GM12878 (cell line): ENCODE data around the gene SULT1C3. TPM values are rescaled to one million over a fixed set of nuclear protein-coding genes. Genes with fewer than 3 reads are reported as not detected.

Experiments
- ATAC-seq: fragments of 200-7000 bp; cut with Tn5 transposase; 3 replicates; pipeline ENCODE4 v1.9.1; 2020; ENCODE audit warnings: mild to moderate bottlenecking, moderate library complexity
- BruUV-seq: library from RNA; stranded (reverse); fragments of 400-500 nt; replicated peaks from 2 replicates; lab custom pipeline; 2021; lab: Mats Ljungman, UMichigan
- CTCF ChIA-PET: fragments of 300-600 bp; sonication (Branson Sonifier 250); formaldehyde crosslinking; extraction: SDS; loops from one replicate; lab custom pipeline; 2021; ENCODE audit warnings: inconsistent platforms; lab: Yijun Ruan, JAX
- POLR2A ChIA-PET: fragments of 350-600 bp; formaldehyde crosslinking; extraction: SDS; loops from one replicate; lab custom pipeline; 2021; ENCODE audit warnings: inconsistent platforms; lab: Charles Lee
- RAD21 ChIA-PET: fragments of 300-600 bp; sonication (Branson Sonifier 250); formaldehyde crosslinking; loops from one replicate; lab custom pipeline; 2023; ENCODE audit warnings: antibody characterized with exemption; ENCODE audit not compliant: unreplicated experiment; lab: Charles Lee
- SMC1A ChIA-PET: fragments of 300-600 bp; sonication (Branson Sonifier 250); formaldehyde crosslinking; loops from one replicate; lab custom pipeline; 2023; ENCODE audit not compliant: unreplicated experiment, uncharacterized antibody; lab: Charles Lee
- DNase-seq: peaks from one replicate; pipeline ENCODE4 v3.0.0-alpha.2; 2011; ENCODE audit warnings: low read depth, low spot score
- FAIRE-seq: peaks from 3 replicates; lab custom pipeline; 2011; peaks lifted over from hg19 to GRCh38; lab: Jason Lieb, UNC
- H2AFZ ChIP-seq: 2 replicates; pipeline ENCODE4 v1.6.0; 2011; ENCODE audit warnings: low read depth, low read length, control low read depth; ENCODE audit not compliant: control insufficient read depth
- H3K27ac ChIP-seq: 2 replicates; pipeline ENCODE4 v1.5.1; 2011; ENCODE audit warnings: control low read depth; ENCODE audit not compliant: control insufficient read depth, insufficient read depth
- H3K27me3 ChIP-seq, 2 experiments: replicated peaks in 1 of 2; 2 replicates each; pipeline versions ENCODE4 v1.6.0 to v1.6.1; 2011; ENCODE audit warnings: low read length in 1 of 2; ENCODE audit not compliant: control insufficient read depth in 2 of 2, insufficient read depth in 2 of 2
- H3K36me3 ChIP-seq, 2 experiments: 2 replicates each; pipeline ENCODE4 v1.5.1; 2011; ENCODE audit warnings: low read length in 1 of 2; ENCODE audit not compliant: control insufficient read depth in 2 of 2, insufficient read depth in 2 of 2
- H3K4me1 ChIP-seq: 2 replicates; pipeline ENCODE4 v1.6.1; 2011; ENCODE audit warnings: mild to moderate bottlenecking, low read length, moderate library complexity, mixed read lengths; ENCODE audit not compliant: control insufficient read depth, insufficient read depth
- H3K4me2 ChIP-seq: 2 replicates; pipeline ENCODE4 v1.6.0; 2011; ENCODE audit warnings: control low read depth; ENCODE audit not compliant: control insufficient read depth, insufficient read depth
- H3K4me3 ChIP-seq: fragments of 200-600 bp; sonication (generic); 2 replicates; pipeline ENCODE4 v1.5.1; 2016
- H3K79me2 ChIP-seq: 2 replicates; pipeline ENCODE4 v1.6.0; 2011; ENCODE audit warnings: low read length; ENCODE audit not compliant: control insufficient read depth, insufficient read depth
- H3K9ac ChIP-seq: 2 replicates; pipeline ENCODE4 v1.8.0; 2011; ENCODE audit warnings: low read length, control low read depth, mixed read lengths; ENCODE audit not compliant: control insufficient read depth, insufficient read depth
- H3K9me3 ChIP-seq: replicated peaks from 3 replicates; pipeline ENCODE4 v1.5.1; 2011; ENCODE audit warnings: mild to moderate bottlenecking, low read length; ENCODE audit not compliant: control insufficient read depth, insufficient read depth
- H4K20me1 ChIP-seq: 2 replicates; pipeline ENCODE4 v1.6.0; 2011; ENCODE audit not compliant: control insufficient read depth, insufficient read depth
- BRCA1 ChIP-seq: IDR thresholded peaks from 2 replicates; pipeline ENCODE4 v1.6.1; 2011; ENCODE audit warnings: low read depth, low read length, improper control_type of control experiment
- CTCF ChIP-seq, 3 experiments: IDR thresholded peaks in 2 of 3; conservative IDR thresholded peaks in 1 of 3; 2 replicates each; pipeline ENCODE4 v1.5.1; 2011; ENCODE audit warnings: low read depth in 3 of 3, low read length in 3 of 3, mild to moderate bottlenecking in 3 of 3, control low read depth in 2 of 3, moderate library complexity in 2 of 3, inconsistent platforms in 1 of 3, mixed read lengths in 1 of 3; ENCODE audit not compliant: control insufficient read depth in 2 of 3, insufficient read depth in 1 of 3; ENCODE audit errors: extremely low read depth in 1 of 3
- EGR1 ChIP-seq, 2 experiments: IDR thresholded peaks; 1 replicate in 1 of 2; 2 replicates in 1 of 2; pipeline ENCODE4 v1.6.1; 2011 to 2012; ENCODE audit warnings: low read depth in 2 of 2, low read length in 2 of 2, borderline replicate concordance in 1 of 2, mild to moderate bottlenecking in 1 of 2, moderate library complexity in 1 of 2
- IKZF1 ChIP-seq: fragments of 450-650 bp; conservative IDR thresholded peaks from 2 replicates; pipeline ENCODE4 v1.6.1; 2017; ENCODE audit warnings: antibody characterized with exemption, mild to moderate bottlenecking
- JUNB ChIP-seq: IDR thresholded peaks from 2 replicates; pipeline ENCODE4 v1.6.1; 2016; ENCODE audit warnings: antibody characterized with exemption, mild to moderate bottlenecking
- KAT2A ChIP-seq: conservative IDR thresholded peaks from 2 replicates; pipeline ENCODE4 v1.6.1; 2011; ENCODE audit warnings: low read depth, low read length; ENCODE audit not compliant: control insufficient read depth
- KDM1A ChIP-seq: fragments of 200-600 bp; sonication (generic); IDR thresholded peaks from 2 replicates; pipeline ENCODE4 v1.6.1; 2016; ENCODE audit warnings: borderline replicate concordance
- MEF2B ChIP-seq: fragments of 450-650 bp; IDR thresholded peaks from 2 replicates; pipeline ENCODE4 v1.6.1; 2018; ENCODE audit warnings: mild to moderate bottlenecking, moderate library complexity; ENCODE audit not compliant: partially characterized antibody, poor library complexity, severe bottlenecking
- NR2C1 ChIP-seq: fragments of 450-650 bp; IDR thresholded peaks from 2 replicates; pipeline ENCODE4 v1.6.1; 2017; ENCODE audit warnings: antibody characterized with exemption, mild to moderate bottlenecking, moderate library complexity
- PAX8 ChIP-seq: fragments of 450-650 bp; IDR thresholded peaks from 2 replicates; pipeline ENCODE4 v1.6.1; 2017; ENCODE audit warnings: mild to moderate bottlenecking, moderate library complexity
- POLR2AphosphoS2 ChIP-seq: IDR thresholded peaks from 2 replicates; pipeline ENCODE4 v1.6.1; 2011; ENCODE audit warnings: low read depth, mild to moderate bottlenecking, low read length, improper control_type of control experiment, moderate library complexity
- RAD21 ChIP-seq: IDR thresholded peaks from 2 replicates; pipeline ENCODE4 v1.6.1; 2011; ENCODE audit warnings: mild to moderate bottlenecking, low read depth, low read length, moderate library complexity; ENCODE audit not compliant: insufficient read depth
- RB1 ChIP-seq: fragments of 450-650 bp; formaldehyde crosslinking; IDR thresholded peaks from 2 replicates; pipeline ENCODE4 v1.6.1; 2017; ENCODE audit warnings: mild to moderate bottlenecking, borderline replicate concordance
- SMARCA5 ChIP-seq: fragments of 450-650 bp; IDR thresholded peaks from 2 replicates; pipeline ENCODE4 v1.6.1; 2017; ENCODE audit warnings: mild to moderate bottlenecking
- SREBF1 ChIP-seq: IDR thresholded peaks from 2 replicates; pipeline ENCODE4 v1.6.1; 2012; ENCODE audit warnings: mild to moderate bottlenecking, low read length
- TAF1 ChIP-seq: IDR thresholded peaks from 2 replicates; pipeline ENCODE4 v1.6.1; 2011; ENCODE audit warnings: mild to moderate bottlenecking, low read depth, low read length, borderline replicate concordance
- WRNIP1 ChIP-seq: IDR thresholded peaks from 2 replicates; pipeline ENCODE4 v1.6.1; 2011; ENCODE audit warnings: low read depth, low read length, improper control_type of control experiment, borderline replicate concordance
- YBX1 ChIP-seq: fragments of 450-650 bp; IDR thresholded peaks from 2 replicates; pipeline ENCODE4 v1.6.1; 2016; ENCODE audit warnings: antibody characterized with exemption
- YY1 ChIP-seq: IDR thresholded peaks from 2 replicates; pipeline ENCODE4 v1.6.1; 2011; ENCODE audit warnings: low read depth, mild to moderate bottlenecking, low read length
- ZBTB4 ChIP-seq: fragments of 450-650 bp; formaldehyde crosslinking; IDR thresholded peaks from 2 replicates; pipeline ENCODE4 v1.4.0; 2022; ENCODE audit warnings: mild to moderate bottlenecking, moderate library complexity
- WGBS: methylation state at CpG from one replicate; pipeline ENCODE4 v1.1.6; 2016; ENCODE audit warnings: low lambda C conversion rate; ENCODE audit not compliant: insufficient replicate concordance, insufficient coverage; ENCODE audit errors: missing lambda C conversion rate; 5-methylcytosine and 5-hydroxymethylcytosine counted together
- in situ Hi-C: fragments of 300-500 bp; cut with MboI; formaldehyde crosslinking; loops from 9 replicates; pipeline ENCODE4 v1.14.3; 2018; ENCODE audit warnings: mixed read lengths
- intact Hi-C: fragments of 100-400 bp; cut with micrococcal nuclease; formaldehyde crosslinking; loops from one replicate; pipeline ENCODE4 v1.14.2; 2022; ENCODE audit not compliant: unreplicated experiment
- polyA plus RNA-seq, 11 experiments: library from polyadenylated mRNA; depleted of rRNA in 4 of 11; unstranded in 6 of 11; stranded (reverse) in 5 of 11; fragments of >200 nt; fragmentation: Nextera tagmentation in 4 of 11; fragmentation: Illumina TruSeq in 1 of 11; extraction: Ambion mirVana in 4 of 11; extraction: Trizol in 1 of 11; gene quantifications; 1 replicate in 1 of 11; 2 replicates in 10 of 11; pipeline versions ENCODE4 v1.2.1 to v1.2.3, GENCODE V29; 2011 to 2016; ENCODE audit warnings: inconsistent platforms in 2 of 11, missing spikeins in 2 of 11, low read depth in 1 of 11
- total RNA-seq, 4 experiments: library from RNA; depleted of rRNA in 3 of 4; stranded (reverse); fragments of >200 nt in 3 of 4; fragmentation: Illumina TruSeq in 1 of 4; extraction: Trizol in 1 of 4; gene quantifications; 2 replicates each; pipeline versions ENCODE4 v1.2.1 to v1.2.3, GENCODE V29; 2013 to 2021

SULT1C3 gene
- total and polyA plus RNA-seq, 10 of the 15 experiments (the other 5 are each of a cell fraction or from before 2014, with no cell fraction given) = not detected

GRCh38 chr2:108212671-108213070, 27.1 kb upstream of the SULT1C3 start (continued):
- TF ChIP-seq ZBTB4 (CRISPR knock-in tag) = no peak

GRCh38 chr2:108215794-108216211, 24.0 kb upstream of the SULT1C3 start:
- DNase-seq = no peak
- ChIA-PET SMC1A (interaction anchor here (0.6 to 1.1 kb wide), 3 partner anchors 234 to 421 kb away, joined by 3 read pairs; no protein-coding TSS in a partner anchor), RAD21 (no interaction called here), CTCF (interaction anchor here (1.1 to 2.7 kb wide), 3 partner anchors 11 to 368 kb away, joined by 3 to 13 read pairs (median 5); no protein-coding TSS in a partner anchor), POLR2A (no interaction called here)
- WGBS = 26% methylated on average over 3 of the region's 3 CpGs
- in situ Hi-C loops (loop anchor here (25.0 kb wide), 1 partner anchor 371 kb away; no protein-coding TSS in a partner anchor), intact Hi-C loops (loop anchor here (5.0 kb wide), 1 partner anchor 366 kb away; no protein-coding TSS in a partner anchor)
- Histone ChIP-seq H3K9me3 (no peaks in the 10 kb centered on the region), H2AFZ (no peak overlapping the region), H3K36me3 (no peaks in the 10 kb centered on the region), H3K27ac (no peak overlapping the region), H3K79me2 (no peaks in the 10 kb centered on the region), H3K4me1 (no peaks in the 10 kb centered on the region), H3K4me2 (no peak overlapping the region), H3K9ac (no peak overlapping the region), H4K20me1 (no peaks in the 10 kb centered on the region), H3K4me3 (no peak overlapping the region), H3K27me3 (no peaks in the 10 kb centered on the region)
- ATAC-seq = peak; percentile 44; the same call in 2 of the 3 replicates
- no TSS peak for BruUV-seq
- no peak for FAIRE-seq
- no peak for TF ChIP-seq SMARCA5
- no peak for TF ChIP-seq KAT2A
- no peak for TF ChIP-seq BRCA1
- peak; percentile 48; the same call in 1 of the 2 replicates for TF ChIP-seq NR2C1
- TF ChIP-seq RAD21 = peak; percentile 61
- TF ChIP-seq CTCF (IDR thresholded peaks at IDR 0.05 in 2 of 3, conservative IDR thresholded peaks at IDR 0.05 in 1 of 3; ENCODE audit: control insufficient read depth in 2 of 3, extremely low read depth in 1 of 3, insufficient read depth in 1 of 3, low read depth in 3 of 3, low read length in 3 of 3) = peak in 2 of 3 experiments; percentile 37 to 47; a peak in 3 of 6 replicates
- no peak; the same call in 1 of the 2 replicates for TF ChIP-seq IKZF1
- no peak for TF ChIP-seq SREBF1
- TF ChIP-seq RB1 = no peak
- TF ChIP-seq YBX1 = no peak
- no peak for TF ChIP-seq TAF1
- no peak for TF ChIP-seq MEF2B
- no peak for TF ChIP-seq EGR1 (IDR thresholded peaks at IDR 0.05; ENCODE audit: borderline replicate concordance in 1 of 2, low read depth in 2 of 2, low read length in 2 of 2)
- no peak for TF ChIP-seq JUNB
- no peak for TF ChIP-seq YY1
- TF ChIP-seq PAX8 = no peak
- no peak for TF ChIP-seq WRNIP1
- TF ChIP-seq POLR2AphosphoS2 = no peak
- no peak for TF ChIP-seq KDM1A
